ENCODE data around the gene LAMTOR3. TPM values are rescaled to one million over a fixed set of nuclear protein-coding genes. Genes with fewer than 3 reads are reported as not detected.

The LAMTOR3 gene
- total RNA-seq, 120 experiments from 2014 or later = 26.6 to 58.4 (median 43.5) TPM

Other genes with a start within 250 kb of the LAMTOR3 start
- 1 to 10 TPM in 8 of 120 experiments, under 1 TPM in 112; 0.13 to 2.8 (median 0.57) TPM for gene C4orf54, start 236.6 kb downstream of the LAMTOR3 start, total RNA-seq
- 1 to 10 TPM in 49 of 120 experiments, under 1 TPM in 66, not detected in 5; 0.13 to 2.7 (median 0.90) TPM for gene DAPP1, start 77.6 kb downstream of the LAMTOR3 start, total RNA-seq
- gene DNAJB14, start 52.2 kb upstream of the LAMTOR3 start, total RNA-seq = 100 to 1,000 TPM in 59 of 120 experiments, 10 to 100 TPM in 61; 61.3 to 136 (median 99.5) TPM
- gene H2AZ1, start 55.8 kb upstream of the LAMTOR3 start, total RNA-seq = 100 to 1,000 TPM in 101 of 120 experiments, 10 to 100 TPM in 19; 70.3 to 166 (median 124) TPM

Measured in dorsolateral prefrontal cortex (tissue), 118 donors.